ENCODE results near the gene MIDN.
A peak's percentile ranks its signal among the peaks of the same experiment; 100 is the strongest.

Gene MIDN

GRCh38 chr19:1247748-1248138 is 640 bp upstream of the MIDN start:
- no peak for DNase-seq

- peak; percentile 79 for DNase-seq
Measured at GRCh38 chr19:1248786-1249297, 459 bp downstream of the MIDN start.

- peak; percentile 94 for DNase-seq
Measured at GRCh38 chr19:1249298-1249989, 1.1 kb downstream of the MIDN start.

GRCh38 chr19:1249990-1250436 is 1.6 kb downstream of the MIDN start:
- no peak for DNase-seq

DNA sequence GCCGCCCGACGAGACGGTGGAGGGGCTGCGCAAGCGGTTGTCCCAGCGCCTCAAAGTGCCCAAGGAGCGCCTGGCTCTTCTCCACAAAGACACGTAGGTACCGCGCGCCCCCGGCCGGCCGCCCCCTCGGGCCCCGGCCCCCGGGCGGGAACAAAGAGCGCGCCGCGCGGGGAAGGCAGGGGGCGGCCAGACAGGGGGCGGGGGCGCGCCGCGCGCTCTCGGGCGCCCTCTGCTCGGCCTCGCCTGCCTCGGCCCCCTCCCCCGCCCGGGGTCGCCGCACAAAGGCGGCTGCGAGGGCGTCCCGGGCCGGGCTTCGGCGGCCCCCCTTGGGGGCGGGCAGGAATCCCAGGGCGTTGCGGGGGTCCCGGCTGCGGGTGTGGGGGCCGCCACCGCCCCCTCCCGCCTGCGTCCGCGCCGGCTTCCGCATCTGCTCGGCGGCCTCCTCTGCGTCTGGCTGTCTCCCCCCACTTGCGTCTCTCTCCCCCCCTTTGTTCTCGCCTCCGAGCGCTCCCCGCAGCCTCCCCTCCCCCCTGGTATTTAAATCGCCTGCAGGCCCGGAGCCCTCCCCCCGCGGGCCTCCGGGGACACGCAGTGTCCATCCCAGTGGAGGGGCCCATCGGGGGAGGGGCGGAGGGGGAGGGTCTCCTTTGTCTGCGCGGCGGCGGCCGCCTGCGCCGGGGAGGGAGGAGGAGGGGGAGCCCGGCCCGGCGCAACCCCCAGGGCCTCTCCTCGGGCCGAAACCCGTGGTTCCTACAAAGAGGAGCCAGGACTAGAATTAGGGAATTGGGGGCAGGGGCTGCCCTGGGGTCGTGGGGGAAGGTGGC is 2.3 kb downstream of the MIDN start:
- DNase-seq = peak; percentile 65

GRCh38 chr19:1251330-1252220 is 3.2 kb downstream of the MIDN start:
- peak; percentile 76 for DNase-seq

DNA sequence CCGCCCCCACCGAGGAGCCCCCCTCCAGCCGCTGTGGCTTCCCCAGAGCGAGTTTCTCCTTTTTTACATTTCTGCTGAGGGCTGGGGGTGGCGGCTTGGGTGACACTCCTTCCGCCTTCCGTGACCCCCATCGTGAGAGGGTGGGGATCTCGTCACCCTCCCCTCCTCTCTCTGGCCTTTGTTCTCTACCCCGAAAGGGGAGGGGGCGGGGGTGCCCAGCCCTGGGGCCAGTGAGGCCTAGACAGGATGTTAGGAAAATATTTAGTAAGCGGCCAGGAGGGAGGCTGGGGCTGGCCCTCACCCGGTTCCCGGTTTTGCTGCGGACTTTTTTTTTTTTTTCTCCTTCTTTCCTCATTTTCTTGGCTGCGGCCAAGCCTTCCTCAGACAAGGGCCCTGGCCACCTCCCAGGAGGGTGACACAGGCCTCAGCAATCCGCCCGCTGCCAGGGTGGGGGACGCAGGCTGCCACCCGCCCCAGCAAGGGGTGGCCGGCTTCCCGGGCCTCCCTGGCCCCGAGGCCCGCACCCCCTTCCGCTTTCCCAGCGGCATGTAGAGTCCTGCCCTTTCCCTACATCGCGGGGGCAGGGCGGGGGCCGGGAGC is 3.9 kb downstream of the MIDN start:
- DNase-seq = peak; percentile 64

- DNase-seq = peak; percentile 87
Measured at GRCh38 chr19:1252821-1253513, 4.6 kb downstream of the MIDN start.

DNA sequence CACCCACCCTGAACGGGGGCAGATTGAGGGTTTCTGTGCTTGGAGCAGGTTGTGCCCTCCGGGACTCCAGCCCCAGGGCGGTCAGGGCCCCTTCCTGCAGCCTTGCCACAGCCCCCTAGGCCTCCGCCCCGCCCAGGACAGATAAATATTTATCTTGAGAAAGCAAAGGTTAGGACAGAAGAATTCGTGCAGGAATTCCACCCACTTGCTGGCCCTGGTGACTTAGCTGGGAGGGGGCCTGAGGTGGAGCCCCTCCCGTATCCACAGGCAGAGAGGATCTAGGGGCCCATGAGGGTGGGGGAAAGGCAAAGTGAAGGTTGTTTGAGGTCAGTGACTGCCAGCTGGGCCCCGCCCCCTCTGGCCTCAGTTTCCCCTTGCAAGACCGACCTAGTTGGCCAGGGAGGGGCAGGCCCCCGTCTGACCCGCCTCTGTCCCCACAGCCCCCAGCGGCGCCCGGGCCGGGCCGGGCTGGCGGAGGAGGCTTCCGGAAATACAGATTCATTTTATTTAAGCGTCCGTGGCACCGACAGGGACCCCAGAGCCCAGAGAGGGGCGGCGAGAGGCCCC is 5.2 kb downstream of the MIDN start:
- DNase-seq = peak; percentile 87

DNA sequence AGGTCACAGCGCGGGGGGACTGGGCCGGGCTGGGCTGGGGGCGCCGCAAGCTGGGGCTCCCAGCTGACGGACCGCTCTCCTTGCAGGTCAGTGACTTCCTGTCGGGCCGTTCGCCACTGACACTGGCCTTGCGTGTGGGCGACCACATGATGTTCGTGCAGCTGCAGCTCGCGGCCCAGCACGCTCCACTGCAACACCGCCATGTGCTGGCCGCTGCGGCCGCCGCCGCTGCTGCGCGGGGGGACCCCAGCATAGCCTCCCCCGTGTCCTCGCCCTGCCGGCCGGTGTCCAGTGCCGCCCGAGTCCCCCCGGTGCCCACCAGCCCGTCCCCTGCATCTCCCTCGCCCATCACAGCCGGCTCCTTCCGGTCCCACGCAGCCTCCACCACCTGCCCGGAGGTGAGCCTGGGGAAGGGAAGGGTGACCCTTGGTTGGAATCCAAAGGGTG is 5.7 kb downstream of the MIDN start:
- no peak for DNase-seq

GRCh38 chr19:1254530-1255185 is 6.3 kb downstream of the MIDN start:
- DNase-seq = no peak

DNA sequence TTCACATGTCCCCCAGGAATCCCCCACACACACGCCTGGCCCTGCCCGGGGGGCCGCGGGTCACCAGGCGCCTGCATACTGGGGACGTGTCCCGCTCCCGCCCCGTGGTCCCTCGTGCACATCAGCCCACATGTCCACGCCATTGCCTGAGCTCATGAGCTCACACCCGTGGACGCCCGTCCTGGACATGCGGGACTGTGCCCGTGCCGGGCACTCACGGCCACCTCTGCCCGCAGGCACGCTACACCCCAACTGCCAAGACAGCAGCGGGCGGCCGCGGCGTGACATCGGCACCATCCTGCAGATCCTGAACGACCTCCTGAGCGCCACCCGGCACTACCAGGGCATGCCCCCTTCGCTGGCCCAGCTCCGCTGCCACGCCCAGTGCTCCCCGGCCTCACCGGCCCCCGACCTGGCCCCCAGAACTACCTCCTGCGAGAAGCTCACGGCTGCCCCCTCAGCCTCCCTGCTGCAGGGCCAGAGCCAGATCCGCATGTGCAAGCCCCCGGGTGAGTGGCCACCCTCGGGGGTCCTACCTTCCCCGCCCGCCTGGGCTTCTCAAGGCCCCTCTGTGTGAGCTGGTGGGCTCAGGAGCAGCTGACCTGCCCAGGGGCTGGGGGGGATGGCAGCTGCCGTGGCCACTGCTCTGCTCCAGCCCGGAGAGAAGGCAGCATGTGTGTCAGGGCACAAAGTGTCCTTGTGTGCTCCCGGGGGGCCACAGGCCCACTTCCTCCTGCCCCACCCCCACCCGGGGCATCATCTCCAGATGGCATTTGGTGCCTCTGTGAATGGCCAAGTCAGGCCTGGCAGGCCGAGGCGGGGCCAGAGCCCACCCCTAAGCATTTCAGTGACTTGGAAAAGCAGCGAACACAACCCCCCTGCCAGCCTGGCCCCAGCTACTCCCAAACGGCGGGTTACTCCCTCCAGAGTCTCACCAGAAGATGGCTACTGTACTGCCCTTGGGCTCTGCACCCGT is 7.1 kb downstream of the MIDN start:
- no peak for DNase-seq

- DNase-seq = no peak
Measured at GRCh38 chr19:1256646-1257474, 8.5 kb downstream of the MIDN start.

- DNase-seq = no peak
Measured at GRCh38 chr19:1257475-1258162, 9.2 kb downstream of the MIDN start.

- DNase-seq = no peak
Measured at GRCh38 chr19:1258163-1258492, 9.7 kb downstream of the MIDN start.

DNA sequence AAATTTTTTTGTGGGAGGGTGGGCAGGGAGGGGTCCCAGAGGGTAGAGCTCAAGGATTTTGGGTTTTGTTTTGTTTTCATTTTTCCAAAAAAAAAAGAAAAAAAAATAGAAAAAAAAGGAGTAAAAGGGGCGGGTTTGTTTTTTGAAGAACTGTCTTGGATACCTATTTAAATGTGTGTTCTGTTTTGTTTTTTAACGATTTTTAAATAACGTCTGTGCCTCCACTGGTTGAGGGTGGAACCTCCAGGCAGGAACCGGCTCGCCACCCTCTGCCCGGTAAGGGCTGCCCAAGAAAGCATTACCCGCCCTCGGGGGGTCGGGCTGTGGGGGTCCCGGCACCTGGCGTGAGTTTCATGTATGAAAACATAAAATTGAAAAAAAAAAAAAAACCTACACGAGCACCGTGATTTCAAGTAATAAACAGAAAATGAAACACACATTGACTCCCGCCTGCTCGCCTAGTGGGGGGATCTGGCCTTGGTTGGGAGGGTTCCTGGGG is 10.4 kb downstream of the MIDN start:
- peak; percentile 54 for DNase-seq

DNA sequence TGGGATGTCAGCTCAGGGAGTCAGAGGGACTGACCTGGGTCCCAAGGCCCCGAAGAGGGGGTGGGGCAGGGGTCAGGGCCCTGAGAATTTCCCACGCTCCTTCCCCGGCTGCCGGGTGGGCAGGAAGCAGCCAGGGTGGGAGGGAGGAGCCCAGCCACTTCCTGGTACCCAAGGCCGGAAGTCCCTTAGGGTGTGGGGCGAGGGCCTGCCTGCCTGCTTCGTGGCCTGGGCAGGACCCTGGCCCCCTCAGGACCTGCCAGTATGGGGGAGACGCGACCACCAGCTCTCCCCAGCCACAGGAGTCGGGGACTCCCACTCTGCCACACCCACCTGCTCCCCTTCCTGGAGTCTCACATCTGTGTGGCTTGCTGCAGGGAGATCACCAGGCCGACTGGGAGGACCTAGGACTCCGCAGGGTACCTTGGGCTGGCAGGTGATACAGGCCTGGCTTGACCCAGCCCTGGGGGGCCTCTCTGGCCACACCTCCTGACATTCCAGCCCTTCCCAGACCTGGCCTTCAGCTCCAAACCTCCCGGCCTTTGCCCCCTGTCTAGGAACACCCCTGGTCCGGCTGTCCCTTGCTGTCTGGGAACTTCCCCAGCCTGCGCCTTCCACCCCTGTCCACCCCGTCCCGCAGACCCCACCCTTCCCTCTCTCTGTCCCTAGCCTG is 11.0 kb downstream of the MIDN start:
- peak; percentile 74 for DNase-seq
